Thyroid gland (tissue), 4 donors: ENCODE measurements around the gene TMEM255B.

Source experiments
- CTCF ChIP-seq, 6 experiments: fragments of 200-600 bp in 3 of 6; fragments of 450-650 bp in 3 of 6; sonication (generic) in 3 of 6; IDR thresholded peaks; one replicate each; pipeline ENCODE4 v1.5.1; 2016 to 2019; ENCODE audit warnings: antibody characterized with exemption in 6 of 6, mild to moderate bottlenecking in 2 of 6, inconsistent platforms in 1 of 6, moderate library complexity in 1 of 6
- POLR2A ChIP-seq, 2 donors: fragments of 450-650 bp; IDR thresholded peaks; one replicate each; pipeline ENCODE4 v1.6.1; 2017; ENCODE audit warnings: antibody characterized with exemption in 2 of 2, mild to moderate bottlenecking in 2 of 2, moderate library complexity in 1 of 2

GRCh38 chr13:113819731-113820715 is 61.0 kb downstream of the TMEM255B start:
- TF ChIP-seq CTCF (IDR thresholded peaks at IDR 0.05) = no peak
- TF ChIP-seq POLR2A (IDR thresholded peaks at IDR 0.05) = no peak
